MM.1S (cell line): ENCODE results near the gene LOXL4.

Experiments
- EZH2 ChIP-seq: fragments of 300-600 bp; sonication (generic); optimal IDR thresholded peaks from 2 replicates; pipeline ENCODE3; 2017; ENCODE audit warnings: low read depth, mild to moderate bottlenecking, antibody characterized with exemption, low read length, mixed read lengths
- EZH2phosphoT487 ChIP-seq: fragments of 300-600 bp; sonication (generic); IDR thresholded peaks from 2 replicates; pipeline ENCODE4 v1.6.1; 2018; ENCODE audit warnings: antibody characterized with exemption, low read length
- TF ChIP-seq, protein P1 (sequence below): fragments of 300-600 bp; sonication (generic); IDR thresholded peaks from 2 replicates; pipeline ENCODE4 v1.5.1; 2016; ENCODE audit warnings: antibody characterized with exemption, low read length, mixed read lengths

DNA sequence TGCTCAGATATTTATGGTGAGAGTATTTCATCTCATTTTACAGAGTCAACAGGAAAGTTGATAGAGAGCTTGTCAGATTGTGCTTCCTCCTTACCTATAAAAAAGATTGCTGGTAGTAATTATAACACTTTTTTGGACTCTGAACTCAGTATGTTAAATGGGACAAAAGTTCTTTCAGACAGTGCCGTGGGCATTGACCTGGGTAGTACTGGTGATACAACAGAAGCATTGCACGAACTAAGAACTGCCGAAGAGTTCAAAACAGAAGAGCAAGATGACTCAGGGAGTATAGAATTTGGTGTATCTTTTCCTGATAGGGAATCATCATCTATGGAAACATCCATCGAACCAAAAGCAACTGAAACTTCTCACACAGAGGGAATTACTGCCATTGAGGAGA is 58.6 kb downstream of the LOXL4 start:
- no peak for TF ChIP-seq EZH2phosphoT487
- TF ChIP-seq, protein P1, sequence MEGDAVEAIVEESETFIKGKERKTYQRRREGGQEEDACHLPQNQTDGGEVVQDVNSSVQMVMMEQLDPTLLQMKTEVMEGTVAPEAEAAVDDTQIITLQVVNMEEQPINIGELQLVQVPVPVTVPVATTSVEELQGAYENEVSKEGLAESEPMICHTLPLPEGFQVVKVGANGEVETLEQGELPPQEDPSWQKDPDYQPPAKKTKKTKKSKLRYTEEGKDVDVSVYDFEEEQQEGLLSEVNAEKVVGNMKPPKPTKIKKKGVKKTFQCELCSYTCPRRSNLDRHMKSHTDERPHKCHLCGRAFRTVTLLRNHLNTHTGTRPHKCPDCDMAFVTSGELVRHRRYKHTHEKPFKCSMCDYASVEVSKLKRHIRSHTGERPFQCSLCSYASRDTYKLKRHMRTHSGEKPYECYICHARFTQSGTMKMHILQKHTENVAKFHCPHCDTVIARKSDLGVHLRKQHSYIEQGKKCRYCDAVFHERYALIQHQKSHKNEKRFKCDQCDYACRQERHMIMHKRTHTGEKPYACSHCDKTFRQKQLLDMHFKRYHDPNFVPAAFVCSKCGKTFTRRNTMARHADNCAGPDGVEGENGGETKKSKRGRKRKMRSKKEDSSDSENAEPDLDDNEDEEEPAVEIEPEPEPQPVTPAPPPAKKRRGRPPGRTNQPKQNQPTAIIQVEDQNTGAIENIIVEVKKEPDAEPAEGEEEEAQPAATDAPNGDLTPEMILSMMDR = no peak
- TF ChIP-seq EZH2 = no peak
